Erythroblast (primary cell): ENCODE data around the gene P2RY8.

Experiments
- GATA1 ChIP-seq: IDR thresholded peaks from 2 replicates; pipeline ENCODE4 v1.6.1; 2011; ENCODE audit warnings: low read depth, mild to moderate bottlenecking, control low read depth, low read length, moderate library complexity
- POLR2A ChIP-seq: IDR thresholded peaks from 2 replicates; pipeline ENCODE4 v1.6.1; 2011; ENCODE audit warnings: mild to moderate bottlenecking, low read length

- TF ChIP-seq POLR2A (no peak), GATA1 (no peak)
Measured at GRCh38 chrX:1451661-1452515, 85.1 kb downstream of the P2RY8 start.
